Smooth muscle cell (in vitro differentiated cells): Measurements from ENCODE around the gene TANGO6. TPM values are rescaled to one million over a fixed set of nuclear protein-coding genes. Genes with fewer than 3 reads are reported as not detected.

ENCODE experiments used
- DNase-seq: peaks from one replicate; lab custom pipeline; 2025; ENCODE audit not compliant: unreplicated experiment; lab: John Stamatoyannopoulos, UW
- H2AFZ ChIP-seq: fragments of 200-600 bp; sonication (generic); 2 replicates; pipeline ENCODE4 v1.6.0; 2016; ENCODE audit warnings: antibody characterized with exemption, low read depth, mild to moderate bottlenecking
- H3F3A ChIP-seq: fragments of 200-600 bp; sonication (generic); 2 replicates; pipeline ENCODE4 v1.6.0; 2017; ENCODE audit warnings: antibody characterized with exemption, low read depth
- H3K27ac ChIP-seq: fragments of 200-600 bp; sonication (generic); 2 replicates; pipeline ENCODE4 v1.5.1; 2016; ENCODE audit warnings: low read depth, mild to moderate bottlenecking
- H3K27me3 ChIP-seq: fragments of 200-600 bp; sonication (generic); 2 replicates; pipeline ENCODE4 v1.6.1; 2016; ENCODE audit warnings: low read depth, mild to moderate bottlenecking
- H3K36me3 ChIP-seq: fragments of 200-600 bp; sonication (generic); 2 replicates; pipeline ENCODE4 v1.5.1; 2016; ENCODE audit warnings: low read depth
- H3K4me1 ChIP-seq: fragments of 200-600 bp; sonication (generic); 2 replicates; pipeline ENCODE4 v1.5.1; 2016; ENCODE audit warnings: low read depth
- H3K4me2 ChIP-seq: fragments of 200-600 bp; sonication (generic); 2 replicates; pipeline ENCODE4 v1.6.0; 2016; ENCODE audit warnings: mild to moderate bottlenecking
- H3K4me3 ChIP-seq: fragments of 200-600 bp; sonication (generic); 2 replicates; pipeline ENCODE4 v1.5.1; 2016; ENCODE audit warnings: mild to moderate bottlenecking
- H3K79me2 ChIP-seq: fragments of 200-600 bp; sonication (generic); 2 replicates; pipeline ENCODE4 v1.6.0; 2016; ENCODE audit warnings: low read depth, mild to moderate bottlenecking
- H3K9ac ChIP-seq: fragments of 200-600 bp; sonication (generic); 2 replicates; pipeline ENCODE4 v1.6.0; 2016; ENCODE audit warnings: low read depth
- H3K9me3 ChIP-seq: fragments of 200-600 bp; sonication (generic); replicated peaks from 2 replicates; pipeline ENCODE4 v1.5.1; 2016; ENCODE audit warnings: low read depth
- H4K20me1 ChIP-seq: fragments of 200-600 bp; sonication (generic); 2 replicates; pipeline ENCODE4 v1.6.0; 2016; ENCODE audit warnings: low read depth
- CTCF ChIP-seq: fragments of 200-600 bp; sonication (generic); IDR thresholded peaks from 2 replicates; pipeline ENCODE4 v1.5.1; 2017; ENCODE audit warnings: borderline replicate concordance, mild to moderate bottlenecking, antibody characterized with exemption; ENCODE audit not compliant: insufficient read depth, poor library complexity, severe bottlenecking
- WGBS: methylation state at CpG from one replicate; pipeline ENCODE4 v1.1.7; 2016; ENCODE audit warnings: low lambda C conversion rate; 5-methylcytosine and 5-hydroxymethylcytosine counted together
- polyA plus RNA-seq: library from polyadenylated mRNA; unstranded; fragments of >200 nt; fragmentation: Nextera tagmentation; extraction: Ambion mirVana; gene quantifications from 2 replicates; pipeline ENCODE4 v1.2.1, GENCODE V29; 2016
- total RNA-seq: library from RNA; depleted of rRNA; stranded (reverse); fragments of >200 nt; gene quantifications from 2 replicates; pipeline ENCODE4 v1.2.3, GENCODE V29; 2014

Gene TANGO6
- total and polyA plus RNA-seq, 2 experiments from 2014 or later = 4.5 to 5.2 TPM

- Histone ChIP-seq H3K4me1 (no peaks in the 10 kb centered on the region), H3F3A (no peaks in the 10 kb centered on the region), H2AFZ (no peak overlapping the region), H3K27me3 (no peaks in the 10 kb centered on the region), H3K79me2 (no peaks in the 10 kb centered on the region), H3K36me3 (no peaks in the 10 kb centered on the region), H3K27ac (no peak overlapping the region), H3K9ac (no peak overlapping the region), H3K4me3 (no peak overlapping the region), H4K20me1 (no peaks in the 10 kb centered on the region), H3K9me3 (no peaks in the 10 kb centered on the region), H3K4me2 (no peak overlapping the region)
- no peak for DNase-seq
- 95% methylated on average over 8 of the region's 8 CpGs for WGBS
- no peak for TF ChIP-seq CTCF
Measured at GRCh38 chr16:69033151-69033949, 190.0 kb downstream of the TANGO6 start.

DNA sequence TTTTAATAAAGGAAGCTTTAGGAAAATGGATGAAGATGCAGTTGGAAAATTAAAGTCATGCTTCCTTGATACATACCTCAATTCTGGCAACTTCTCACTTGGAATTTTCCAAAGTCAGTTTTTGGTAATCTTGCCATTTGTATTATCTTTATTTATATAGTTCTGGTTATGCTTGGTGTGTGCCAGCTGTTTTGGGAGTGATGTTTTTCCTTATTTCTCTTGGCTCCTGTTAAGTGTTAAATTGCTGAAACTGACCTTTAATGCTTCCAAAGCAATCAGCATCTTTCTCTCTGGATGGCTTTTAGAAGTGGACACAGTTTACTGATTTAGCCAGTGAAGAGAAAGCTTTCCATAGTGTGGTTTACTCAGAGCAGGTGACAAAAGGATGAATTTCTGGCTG lies 192.0 kb downstream of the TANGO6 start:
- Histone ChIP-seq H3K4me1 (no peaks in the 10 kb centered on the region), H3K9ac (no peak overlapping the region), H3K79me2 (no peaks in the 10 kb centered on the region), H4K20me1 (no peaks in the 10 kb centered on the region), H3K27ac (no peak overlapping the region), H3K4me3 (no peak overlapping the region), H3K27me3 (no peaks in the 10 kb centered on the region), H3K4me2 (no peak overlapping the region), H3K9me3 (no peaks in the 10 kb centered on the region), H3F3A (no peaks in the 10 kb centered on the region), H2AFZ (no peak overlapping the region), H3K36me3 (no peaks in the 10 kb centered on the region)
- TF ChIP-seq CTCF = no peak
- DNase-seq = no peak

DNA sequence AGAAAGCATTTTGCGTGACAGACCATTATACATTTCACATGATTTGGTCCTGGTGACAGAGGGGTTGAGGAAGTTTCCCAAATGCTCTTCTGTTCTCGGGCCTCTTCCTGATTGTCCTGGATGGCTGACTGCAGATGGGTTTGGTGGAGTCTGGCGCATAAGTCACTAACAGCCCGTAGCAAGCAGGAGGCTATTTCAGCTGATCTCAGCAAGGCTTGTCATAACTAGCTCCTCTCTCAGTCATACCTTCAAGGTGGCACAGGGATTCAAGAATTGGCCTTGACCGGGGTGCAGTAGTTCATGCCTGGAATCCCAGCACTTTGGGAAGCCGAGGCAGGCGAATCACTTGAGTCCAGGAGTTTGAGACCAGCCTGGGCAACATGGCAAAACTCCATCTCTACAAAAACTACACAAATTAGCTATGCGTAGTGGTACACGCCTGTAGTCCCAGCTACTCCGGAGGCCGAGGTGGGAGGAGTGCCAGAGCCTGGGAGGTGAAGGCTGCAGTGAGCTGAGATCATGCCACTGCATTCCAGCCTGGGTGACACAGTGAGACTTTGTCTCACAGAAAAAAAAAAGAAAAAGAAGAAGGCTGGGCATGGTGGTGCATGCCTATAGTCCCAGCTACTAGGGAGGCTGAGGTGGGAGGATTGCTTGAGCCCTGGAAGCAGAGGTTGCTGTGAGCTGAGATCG lies 193.2 kb downstream of the TANGO6 start:
- H3F3A ChIP-seq = no peaks in the 10 kb centered on the region

More for the DNA sequence above, 193.2 kb downstream of the TANGO6 start:
- no peaks in the 10 kb centered on the region for H3K4me1 ChIP-seq
- no peaks in the 10 kb centered on the region for H3K27me3 ChIP-seq
- H3K9me3 ChIP-seq = peaks cover 2% of the 10 kb centered on the region
- no peaks in the 10 kb centered on the region for H3K36me3 ChIP-seq
- no peaks in the 10 kb centered on the region for H4K20me1 ChIP-seq
- no peak overlapping the region for H3K9ac ChIP-seq
- H3K27ac ChIP-seq = no peak overlapping the region
- no peak overlapping the region for H3K4me3 ChIP-seq
- H3K4me2 ChIP-seq = no peak overlapping the region
- 91% methylated on average over 12 of the region's 12 CpGs for WGBS
- no peak for TF ChIP-seq CTCF
- H3K79me2 ChIP-seq = no peaks in the 10 kb centered on the region
- no peak for DNase-seq
- H2AFZ ChIP-seq = no peak overlapping the region
